ENCODE measurements around the gene SLC18B1. TPM values are rescaled to one million over a fixed set of nuclear protein-coding genes. Genes with fewer than 3 reads are reported as not detected.

Gene SLC18B1
- total and polyA plus RNA-seq, 8 donors = 4.4 to 10.9 (median 7.2) TPM

DNA sequence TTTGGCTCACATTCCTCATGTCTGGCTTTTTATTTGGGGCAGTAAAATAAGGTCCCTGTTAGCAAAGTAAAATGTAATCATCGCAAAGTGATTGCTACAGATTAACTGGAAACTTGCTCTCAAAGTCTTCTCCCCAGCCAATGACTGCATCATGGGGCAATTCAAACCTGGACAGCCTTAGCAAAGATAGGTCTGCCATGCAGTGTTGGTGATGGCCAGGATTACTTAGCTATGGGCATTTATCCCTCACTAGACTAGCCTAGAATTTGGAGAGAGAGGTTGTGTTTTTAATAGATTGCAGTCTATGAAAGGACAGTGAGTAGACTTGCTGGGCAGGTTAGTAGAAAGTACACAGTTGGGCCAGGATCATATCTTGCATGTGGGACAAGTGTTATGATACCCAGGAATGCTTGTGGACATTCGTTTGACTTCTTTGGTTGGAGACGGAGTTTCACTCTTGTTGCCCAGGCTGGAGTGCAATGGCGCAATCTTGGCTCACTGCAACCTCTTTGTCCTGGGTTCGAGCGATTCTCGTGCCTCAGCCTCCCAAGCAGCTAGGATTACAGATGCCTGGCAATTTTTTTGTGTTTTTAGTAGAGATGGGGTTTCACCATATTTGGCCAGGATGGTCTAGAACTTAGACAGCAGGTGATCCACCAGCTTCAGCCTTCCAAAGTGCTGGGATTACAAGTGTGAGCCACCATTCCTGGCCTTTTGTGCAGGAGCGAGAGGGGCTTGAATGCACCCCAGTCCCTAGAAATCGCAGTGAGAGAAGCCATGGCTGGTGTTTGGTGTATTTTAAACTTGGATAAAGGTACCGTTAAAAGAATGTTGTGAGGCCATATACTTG is 19.3 kb upstream of the SLC18B1 start:
- H3K27me3 ChIP-seq = no peaks in the 10 kb centered on the region
- FAIRE-seq (no peak), DNase-seq (no peak), ATAC-seq (no peak)
- no peak overlapping the region for H3K4me3 ChIP-seq
- TF ChIP-seq, protein P1, sequence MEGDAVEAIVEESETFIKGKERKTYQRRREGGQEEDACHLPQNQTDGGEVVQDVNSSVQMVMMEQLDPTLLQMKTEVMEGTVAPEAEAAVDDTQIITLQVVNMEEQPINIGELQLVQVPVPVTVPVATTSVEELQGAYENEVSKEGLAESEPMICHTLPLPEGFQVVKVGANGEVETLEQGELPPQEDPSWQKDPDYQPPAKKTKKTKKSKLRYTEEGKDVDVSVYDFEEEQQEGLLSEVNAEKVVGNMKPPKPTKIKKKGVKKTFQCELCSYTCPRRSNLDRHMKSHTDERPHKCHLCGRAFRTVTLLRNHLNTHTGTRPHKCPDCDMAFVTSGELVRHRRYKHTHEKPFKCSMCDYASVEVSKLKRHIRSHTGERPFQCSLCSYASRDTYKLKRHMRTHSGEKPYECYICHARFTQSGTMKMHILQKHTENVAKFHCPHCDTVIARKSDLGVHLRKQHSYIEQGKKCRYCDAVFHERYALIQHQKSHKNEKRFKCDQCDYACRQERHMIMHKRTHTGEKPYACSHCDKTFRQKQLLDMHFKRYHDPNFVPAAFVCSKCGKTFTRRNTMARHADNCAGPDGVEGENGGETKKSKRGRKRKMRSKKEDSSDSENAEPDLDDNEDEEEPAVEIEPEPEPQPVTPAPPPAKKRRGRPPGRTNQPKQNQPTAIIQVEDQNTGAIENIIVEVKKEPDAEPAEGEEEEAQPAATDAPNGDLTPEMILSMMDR (IDR thresholded peaks at IDR 0.05) = no peak
- H3K9me3 ChIP-seq = no peaks in the 10 kb centered on the region
- H3K27ac ChIP-seq = no peak overlapping the region
- intact Hi-C loops (cut with DNase I) = no loop called here
- peaks cover 0 to 41% (median 17%) of the 10 kb centered on the region in 3 donors for H3K36me3 ChIP-seq
- 83 to 85% methylated on average over 10 of the region's 10 CpGs for WGBS, 2 donors
- peaks cover 4 to 18% (median 14%) of the 10 kb centered on the region in 3 donors for H3K4me1 ChIP-seq

DNA sequence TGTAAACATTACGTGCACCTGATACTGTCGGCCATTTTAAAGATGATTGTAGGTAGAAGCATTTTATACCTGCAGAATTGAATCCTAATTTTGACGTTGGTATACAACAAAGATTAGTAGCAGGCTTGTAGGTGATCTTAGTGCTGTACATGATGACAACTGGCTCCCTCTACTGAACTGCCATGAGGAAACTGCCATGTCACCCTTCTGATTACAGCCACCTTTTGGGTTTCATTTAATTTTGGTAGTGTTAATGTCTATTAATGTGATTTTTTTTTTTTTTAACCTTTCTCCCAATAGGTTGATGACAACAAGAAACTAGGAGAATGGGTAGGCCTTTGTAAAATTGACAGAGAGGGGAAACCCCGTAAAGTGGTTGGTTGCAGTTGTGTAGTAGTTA is 18.2 kb upstream of the SLC18B1 start:
- intact Hi-C loops (cut with DNase I) = no loop called here
- WGBS, 2 donors = 44% methylated on average over 4 of the region's 4 CpGs
- DNase-seq = no peak
- H3K27me3 ChIP-seq = no peaks in the 10 kb centered on the region
- H3K36me3 ChIP-seq = peaks cover 0 to 41% (median 17%) of the 10 kb centered on the region in 3 donors
- H3K4me3 ChIP-seq = peak overlapping the region in 2 of 4 donors; percentile 80 to 92
- FAIRE-seq = no peak
- ATAC-seq = no peak
- no peaks in the 10 kb centered on the region for H3K9me3 ChIP-seq
- H3K27ac ChIP-seq = no peak overlapping the region
- TF ChIP-seq, protein P1 (IDR thresholded peaks at IDR 0.05) = no peak
- peaks cover 3 to 24% (median 14%) of the 10 kb centered on the region in 3 donors for H3K4me1 ChIP-seq

DNA sequence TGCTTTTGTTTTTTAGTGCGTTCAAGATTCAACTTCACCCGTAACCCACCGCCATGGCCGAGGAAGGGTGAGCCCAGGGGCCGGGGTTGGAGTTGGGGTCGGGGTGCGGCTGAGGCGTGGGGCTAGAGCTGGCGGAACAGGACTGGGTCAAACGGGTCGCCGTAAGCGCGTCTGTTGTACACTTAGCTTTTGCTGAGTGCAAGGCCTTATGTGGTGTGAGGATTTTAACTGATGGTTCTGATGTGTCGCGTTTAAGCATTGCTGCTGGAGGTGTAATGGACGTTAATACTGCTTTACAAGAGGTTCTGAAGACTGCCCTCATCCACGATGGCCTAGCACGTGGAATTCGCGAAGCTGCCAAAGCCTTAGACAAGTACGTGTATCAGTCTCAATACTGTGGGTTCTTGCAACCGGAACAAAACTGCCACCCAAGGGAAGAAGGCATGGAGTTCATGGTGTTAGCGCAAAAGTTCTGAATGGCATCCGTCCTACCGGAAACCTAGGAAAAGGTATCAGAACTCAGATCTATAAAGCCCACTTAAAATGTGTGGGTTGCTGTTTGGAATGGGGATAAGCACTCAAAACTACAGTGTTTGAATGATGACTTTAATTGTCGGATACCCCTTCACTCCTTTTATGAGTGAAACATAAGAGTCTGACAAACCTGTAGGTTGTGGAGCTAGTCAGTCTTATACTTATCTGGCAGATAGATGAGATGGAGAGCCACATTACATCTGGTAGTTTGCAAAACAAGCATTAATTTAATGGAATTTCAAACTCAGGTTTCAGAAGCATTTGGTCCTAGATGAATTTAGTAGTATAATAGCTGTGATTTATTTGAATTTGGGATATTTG is 16.5 kb upstream of the SLC18B1 start:
- no peaks in the 10 kb centered on the region for H3K9me3 ChIP-seq
- DNase-seq (peak in 1 of 6 donors; percentile 13), FAIRE-seq (no peak), ATAC-seq (peak in 1 of 4 donors; percentile 2)
- peak overlapping the region in 3 of 4 donors; percentile 24 to 95 (median 93) for H3K27ac ChIP-seq
- H3K36me3 ChIP-seq = peaks cover 0 to 41% (median 17%) of the 10 kb centered on the region in 3 donors
- H3K4me3 ChIP-seq = peak overlapping the region; percentile 48 to 92 (median 80)
- H3K4me1 ChIP-seq = peaks cover 3 to 26% (median 14%) of the 10 kb centered on the region in 3 donors
- intact Hi-C loops (cut with DNase I) = no loop called here
- TF ChIP-seq, protein P1 (IDR thresholded peaks at IDR 0.05) = no peak
- WGBS, 2 donors = 0% methylated on average over 27 of the region's 27 CpGs
- H3K27me3 ChIP-seq = no peaks in the 10 kb centered on the region

GRCh38 chr6:132813173-132813856 is 14.9 kb upstream of the SLC18B1 start:
- peak; percentile 20 to 54 (median 39) for ATAC-seq
- FAIRE-seq = no peak
- Histone ChIP-seq H3K4me3 (peak overlapping the region; percentile 80 to 92 (median 83)), H3K9me3 (no peaks in the 10 kb centered on the region), H3K27ac (peak overlapping the region; percentile 59 to 95 (median 88)), H3K27me3 (no peaks in the 10 kb centered on the region), H3K36me3 (peaks cover 0 to 26% (median 17%) of the 10 kb centered on the region in 3 donors), H3K4me1 (peaks cover 0 to 26% (median 14%) of the 10 kb centered on the region in 3 donors)
- intact Hi-C loops (cut with DNase I) = no loop called here
- TF ChIP-seq, protein P1 (IDR thresholded peaks at IDR 0.05) = no peak
- 0 to 1% methylated on average over 27 of the region's 27 CpGs for WGBS, 2 donors
- peak in 4 of 6 donors; percentile 29 to 62 (median 48) for DNase-seq

All from pancreas (tissue), 10 donors.